Keratinocyte (primary cell): ENCODE data around the gene COL7A1. TPM values are rescaled to one million over a fixed set of nuclear protein-coding genes. Genes with fewer than 3 reads are reported as not detected.

Experiments used
- DNase-seq: peaks from one replicate; pipeline ENCODE4 v3.0.0-alpha.2; 2011; ENCODE audit warnings: low read depth, missing footprints, low spot score
- FAIRE-seq: peaks from 2 replicates; lab custom pipeline; 2011; peaks lifted over from hg19 to GRCh38; lab: Jason Lieb, UNC
- H2AFZ ChIP-seq: 2 replicates; pipeline ENCODE4 v1.6.0; 2012; ENCODE audit warnings: low read length, control low read depth, inconsistent platforms; ENCODE audit not compliant: control insufficient read depth
- H3K27ac ChIP-seq: 2 replicates; pipeline ENCODE4 v1.5.1; 2011; ENCODE audit warnings: low read length; ENCODE audit not compliant: control insufficient read depth, insufficient read depth
- H3K27me3 ChIP-seq: 3 replicates; pipeline ENCODE4 v1.6.0; 2011; ENCODE audit warnings: low read length; ENCODE audit not compliant: control insufficient read depth, insufficient read depth; ENCODE audit errors: extremely low read depth
- H3K36me3 ChIP-seq, 2 experiments: 2 replicates in 1 of 2; 3 replicates in 1 of 2; pipeline ENCODE4 v1.5.1; 2011; ENCODE audit warnings: low read length in 2 of 2, mild to moderate bottlenecking in 1 of 2; ENCODE audit not compliant: control insufficient read depth in 2 of 2, insufficient read depth in 2 of 2; ENCODE audit errors: extremely low read depth in 1 of 2
- H3K4me1 ChIP-seq: 3 replicates; pipeline ENCODE4 v1.5.1; 2011; ENCODE audit warnings: low read length; ENCODE audit not compliant: control insufficient read depth, insufficient read depth; ENCODE audit errors: extremely low read depth
- H3K4me2 ChIP-seq: 3 replicates; pipeline ENCODE4 v1.6.0; 2011; ENCODE audit warnings: low read depth, low read length; ENCODE audit not compliant: control insufficient read depth, insufficient read depth; ENCODE audit errors: extremely low read depth
- H3K4me3 ChIP-seq, 3 experiments: fragments of 200-600 bp in 1 of 3; sonication (generic) in 1 of 3; 2 replicates in 2 of 3; 3 replicates in 1 of 3; pipeline ENCODE4 v1.5.1; 2011 to 2016; ENCODE audit warnings: low read length in 3 of 3, mild to moderate bottlenecking in 3 of 3, control low read depth in 2 of 3, inconsistent platforms in 1 of 3, low read depth in 1 of 3, mixed read lengths in 1 of 3, mixed run types in 1 of 3, moderate library complexity in 1 of 3; ENCODE audit not compliant: control insufficient read depth in 2 of 3, insufficient read depth in 2 of 3; ENCODE audit errors: extremely low read depth in 1 of 3
- H3K79me2 ChIP-seq: 2 replicates; pipeline ENCODE4 v1.6.0; 2012; ENCODE audit warnings: low read length; ENCODE audit not compliant: control insufficient read depth, insufficient read depth
- H3K9ac ChIP-seq: 3 replicates; pipeline ENCODE4 v1.6.0; 2011; ENCODE audit warnings: low read length; ENCODE audit not compliant: control insufficient read depth, insufficient read depth; ENCODE audit errors: extremely low read depth
- H3K9me1 ChIP-seq: 3 replicates; pipeline ENCODE4 v1.6.0; 2011; ENCODE audit warnings: low read length; ENCODE audit not compliant: control insufficient read depth, insufficient read depth; ENCODE audit errors: extremely low read depth
- H3K9me3 ChIP-seq: 2 replicates; pipeline ENCODE4 v1.5.1; 2012; ENCODE audit warnings: low read depth, low read length; ENCODE audit not compliant: control insufficient read depth
- H4K20me1 ChIP-seq: 3 replicates; pipeline ENCODE4 v1.6.0; 2011; ENCODE audit warnings: low read length; ENCODE audit not compliant: control insufficient read depth, insufficient read depth; ENCODE audit errors: extremely low read depth
- CTCF ChIP-seq, 3 experiments: IDR thresholded peaks in 1 of 3; conservative IDR thresholded peaks in 1 of 3; optimal IDR thresholded peaks in 1 of 3; 2 replicates in 2 of 3; 3 replicates in 1 of 3; pipeline versions ENCODE3 to v1.5.1; 2011; ENCODE audit warnings: low read length in 3 of 3, mild to moderate bottlenecking in 3 of 3, moderate library complexity in 2 of 3, control low read depth in 1 of 3, inconsistent platforms in 1 of 3; ENCODE audit not compliant: insufficient read depth in 2 of 3; ENCODE audit errors: extremely low read depth in 1 of 3
- EZH2 ChIP-seq: IDR thresholded peaks from one replicate; pipeline ENCODE4 v1.6.1; 2012; ENCODE audit warnings: inconsistent platforms, mild to moderate bottlenecking, low read length, moderate library complexity
- dilution Hi-C: fragments of 300-500 bp; cut with MboI; formaldehyde crosslinking; loops from one replicate; pipeline ENCODE4 v1.7.0; 2020; ENCODE audit warnings: low sequenced_read_pairs; ENCODE audit not compliant: extremely low pct_ligation_motif_present
- polyA plus RNA-seq, 5 experiments: library from polyadenylated mRNA; depleted of rRNA in 3 of 5; stranded (reverse) in 3 of 5; stranded (forward) in 1 of 5; unstranded in 1 of 5; fragments of >200 nt; gene quantifications; 1 replicate in 1 of 5; 2 replicates in 3 of 5; 3 replicates in 1 of 5; pipeline versions ENCODE4 v1.2.1 to v1.2.3, GENCODE V29; 2011 to 2012; ENCODE audit warnings: missing spikeins in 2 of 5, low read depth in 1 of 5, low replicate concordance in 1 of 5

The COL7A1 gene
- polyA plus RNA-seq, 1 donor (not counting 4 experiments of a cell fraction or from before 2014, with no cell fraction given), result 59.4 TPM

- Histone ChIP-seq H3K4me2 (no peak overlapping the region), H3K9me3 (no peaks in the 10 kb centered on the region), H3K4me3 (no peak overlapping the region), H3K27ac (no peak overlapping the region), H3K79me2 (no peaks in the 10 kb centered on the region), H3K4me1 (peaks cover 38% of the 10 kb centered on the region), H3K36me3 (peaks cover 48 to 50% of the 10 kb centered on the region in 2 experiments), H4K20me1 (peaks cover 14% of the 10 kb centered on the region), H3K9ac (no peak overlapping the region), H2AFZ (no peak overlapping the region), H3K27me3 (no peaks in the 10 kb centered on the region), H3K9me1 (peaks cover 3% of the 10 kb centered on the region)
- DNase-seq (no peak), FAIRE-seq (no peak)
- TF ChIP-seq EZH2 (no peak), CTCF (optimal IDR thresholded peaks at IDR 0.05 in 1 of 3, IDR thresholded peaks at IDR 0.05 in 1 of 3, conservative IDR thresholded peaks at IDR 0.05 in 1 of 3; ENCODE audit: extremely low read depth in 1 of 3, insufficient read depth in 2 of 3, low read length in 3 of 3) (no peak)
- dilution Hi-C loops, result no loop called here
Observed at GRCh38 chr3:48565186-48565585, 29.9 kb downstream of the COL7A1 start.

- H2AFZ ChIP-seq, result no peak overlapping the region
- H3K9ac ChIP-seq, result no peak overlapping the region
- DNase-seq (no peak), FAIRE-seq (no peak)
- no peak overlapping the region for H3K4me3 ChIP-seq
- dilution Hi-C loops, result no loop called here
- H3K79me2 ChIP-seq, result no peaks in the 10 kb centered on the region
- peaks cover 38% of the 10 kb centered on the region for H3K4me1 ChIP-seq
- H3K4me2 ChIP-seq, result no peak overlapping the region
- peaks cover 3% of the 10 kb centered on the region for H3K9me1 ChIP-seq
- no peaks in the 10 kb centered on the region for H3K9me3 ChIP-seq
- H3K27ac ChIP-seq, result no peak overlapping the region
- TF ChIP-seq EZH2 (no peak), CTCF (optimal IDR thresholded peaks at IDR 0.05 in 1 of 3, IDR thresholded peaks at IDR 0.05 in 1 of 3, conservative IDR thresholded peaks at IDR 0.05 in 1 of 3; ENCODE audit: extremely low read depth in 1 of 3, insufficient read depth in 2 of 3, low read length in 3 of 3) (no peak)
- H3K27me3 ChIP-seq, result no peaks in the 10 kb centered on the region
- H3K36me3 ChIP-seq, result peaks cover 45 to 49% of the 10 kb centered on the region in 2 experiments
- peaks cover 10% of the 10 kb centered on the region for H4K20me1 ChIP-seq
Observed at GRCh38 chr3:48564667-48565066, 30.5 kb downstream of the COL7A1 start.
